Measurements from ENCODE around the gene GNL2. TPM values are rescaled to one million over a fixed set of nuclear protein-coding genes. Genes with fewer than 3 reads are reported as not detected.
A peak's percentile ranks its signal among the peaks of the same experiment; 100 is the strongest.
"Not testable (repeated sequence)": the region's sequence is repeated elsewhere in the genome, so short reads cannot be mapped to it uniquely, and the experiment has no call there.

GNL2 gene
- total RNA-seq, 1 donor from 2014 or later = 76.9 TPM

DNA sequence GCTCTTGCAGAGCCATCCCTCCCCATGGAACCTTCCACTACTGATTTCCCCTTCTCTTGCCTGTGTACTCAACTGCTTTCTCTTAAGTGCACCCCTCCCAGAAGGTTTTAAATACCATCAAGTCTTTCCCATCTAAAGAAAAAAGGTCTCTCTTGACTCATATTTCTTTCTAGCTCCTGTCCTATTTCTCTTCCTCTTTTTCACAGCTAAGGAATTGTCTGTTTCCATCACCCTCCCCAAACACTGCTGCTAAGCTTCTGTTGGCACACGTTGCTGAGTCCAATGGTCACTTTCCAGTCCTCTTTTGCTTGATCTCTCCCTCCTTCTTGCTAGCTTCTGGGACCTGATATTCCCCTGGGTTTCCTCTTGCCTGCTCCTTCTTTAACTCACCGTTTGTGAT lies 13.3 kb upstream of the GNL2 start:
- DNase-seq (ENCODE audit: low read depth) = no peak

DNA sequence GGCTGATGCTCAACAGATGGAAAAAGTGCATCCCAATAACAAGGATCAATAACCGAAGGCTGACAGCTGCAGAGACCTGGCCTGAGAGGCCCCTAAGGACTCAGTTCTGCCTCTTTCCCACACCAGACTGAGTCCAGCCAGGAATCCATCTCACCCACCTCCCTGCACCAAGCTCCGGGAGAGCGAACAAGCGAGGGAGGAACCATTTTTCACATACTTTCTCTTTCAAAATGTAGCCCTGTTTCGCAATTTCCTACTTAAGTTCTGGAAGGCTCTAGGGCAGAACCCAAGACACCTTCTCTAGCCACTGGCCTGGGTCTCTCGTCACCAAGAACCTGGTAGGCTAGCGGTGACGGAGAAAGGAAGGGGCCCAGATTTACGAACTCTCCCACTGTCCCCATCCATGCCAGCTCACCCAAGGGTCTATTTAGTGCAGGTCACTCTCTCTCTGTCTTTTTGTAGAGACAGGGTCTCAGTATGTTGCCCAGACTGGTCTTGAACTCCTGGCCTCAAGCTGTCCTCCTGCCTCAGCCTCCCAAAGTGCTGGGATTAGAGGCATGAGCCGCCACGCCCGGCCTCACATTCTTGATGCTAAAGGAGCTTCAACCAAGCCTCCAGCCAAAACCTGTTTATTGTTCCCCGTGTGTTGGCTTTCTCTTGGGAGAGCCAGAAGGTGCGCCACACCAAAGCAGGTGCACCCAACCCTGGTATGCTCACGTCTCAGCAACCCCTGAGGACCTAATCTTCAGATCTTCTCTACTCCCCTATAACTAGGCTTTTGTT lies 10.9 kb upstream of the GNL2 start:
- DNase-seq (ENCODE audit: low read depth) = no peak

DNA sequence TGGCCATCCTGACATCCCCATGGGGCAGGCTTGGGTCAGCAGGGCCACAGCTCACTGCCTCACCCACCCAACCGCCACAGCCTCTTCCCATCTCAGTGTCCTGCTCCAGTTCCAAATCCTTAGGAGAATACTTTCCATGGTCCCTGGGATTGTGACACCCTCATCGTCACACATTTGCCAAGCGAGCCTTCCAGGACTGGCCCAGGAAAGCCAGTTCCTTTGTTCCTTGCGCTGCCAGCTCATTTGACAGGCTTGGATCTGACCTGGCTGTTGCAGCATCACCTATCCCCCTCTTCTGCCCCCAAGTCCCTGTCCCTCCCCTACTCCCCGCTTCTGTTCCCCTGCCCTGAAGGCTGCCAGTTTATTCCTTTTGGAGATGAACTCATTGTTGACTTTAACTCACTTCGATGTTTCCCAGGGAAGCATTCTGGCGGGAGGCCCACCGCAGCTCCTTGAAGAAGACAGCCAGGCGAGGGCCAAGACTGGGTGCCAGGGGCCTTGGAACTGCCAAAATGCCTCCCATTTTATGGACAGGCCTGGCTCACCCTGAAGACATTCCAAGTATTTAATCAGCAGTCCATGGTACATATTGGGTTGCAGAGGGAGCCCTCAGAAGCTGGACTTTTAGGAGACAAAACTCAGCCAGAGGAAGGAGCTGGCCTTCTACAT lies 10.2 kb upstream of the GNL2 start:
- DNase-seq (ENCODE audit: low read depth) = no peak

DNA sequence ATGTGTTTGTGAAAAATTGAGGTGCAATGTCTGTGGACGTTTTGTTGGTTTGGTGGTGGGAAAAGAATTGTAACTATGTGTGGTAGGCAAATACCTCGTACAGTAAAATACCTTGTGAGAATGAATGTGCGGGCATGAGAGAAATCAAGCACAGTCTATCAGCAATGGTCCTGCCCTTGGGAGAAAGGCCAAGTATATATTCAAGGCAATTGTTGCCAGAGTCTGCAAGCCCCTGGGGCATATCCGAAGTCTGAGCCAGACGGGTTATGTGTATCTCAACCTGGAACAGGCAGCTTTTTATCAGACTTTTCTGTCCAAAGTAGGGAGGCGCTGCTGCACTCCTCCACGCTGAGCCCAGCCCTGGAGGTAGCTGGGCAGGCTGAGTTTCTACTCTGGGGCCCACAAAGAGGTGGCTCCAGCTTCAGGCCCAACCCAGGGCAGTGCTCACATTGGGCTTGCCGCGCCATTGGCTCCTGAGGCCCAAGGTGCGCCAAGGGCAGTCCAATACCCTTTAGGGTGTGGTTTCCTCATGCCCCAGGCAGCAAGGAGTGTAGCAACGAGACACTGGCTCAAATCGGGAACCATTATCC lies 9.4 kb upstream of the GNL2 start:
- DNase-seq (ENCODE audit: low read depth) = no peak

DNA sequence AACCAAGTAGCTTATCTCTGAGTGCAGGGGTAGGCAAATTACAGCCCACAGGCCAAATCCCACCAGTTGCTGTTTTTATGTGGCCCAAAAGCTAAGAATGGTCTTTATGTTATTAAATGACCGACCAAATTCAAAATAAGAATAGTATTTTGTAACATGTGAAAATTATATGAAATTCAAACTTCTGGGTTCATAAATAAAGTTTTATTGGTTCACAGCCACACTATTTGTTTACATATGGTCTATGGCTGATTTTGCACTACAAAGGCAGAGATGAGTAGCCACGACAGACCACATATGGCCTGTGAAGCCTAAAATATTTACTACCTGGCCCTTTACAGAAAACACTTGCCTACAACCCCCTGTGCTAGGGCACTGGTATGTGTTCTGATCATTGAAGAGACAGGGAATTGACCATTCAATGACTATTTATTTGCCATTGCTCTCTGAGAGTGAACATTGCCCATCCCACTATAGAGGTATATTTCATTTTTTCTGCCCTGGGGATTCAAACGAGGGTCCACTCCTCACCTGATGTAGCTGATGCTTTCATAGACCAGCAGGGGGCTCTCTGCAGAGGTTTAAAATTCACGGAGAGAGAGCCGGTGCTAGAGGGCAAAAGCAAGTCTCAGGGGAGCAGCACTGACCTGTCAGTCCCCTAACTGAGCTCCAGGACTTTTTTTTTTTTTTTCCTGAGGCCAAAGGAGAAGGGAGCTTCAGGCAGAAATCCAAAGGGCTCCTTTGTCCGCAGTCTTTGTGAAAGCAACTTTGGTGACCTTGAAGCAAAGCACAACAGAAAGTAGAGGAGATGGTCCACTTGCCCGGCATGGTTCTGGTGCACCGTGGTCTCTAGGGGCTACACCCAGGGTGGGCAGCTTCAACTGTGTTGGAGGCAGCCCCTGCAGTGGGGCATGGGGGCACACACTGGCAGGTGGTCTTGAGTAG lies 7.3 kb upstream of the GNL2 start:
- peak; percentile 54 for DNase-seq (ENCODE audit: low read depth)

DNA sequence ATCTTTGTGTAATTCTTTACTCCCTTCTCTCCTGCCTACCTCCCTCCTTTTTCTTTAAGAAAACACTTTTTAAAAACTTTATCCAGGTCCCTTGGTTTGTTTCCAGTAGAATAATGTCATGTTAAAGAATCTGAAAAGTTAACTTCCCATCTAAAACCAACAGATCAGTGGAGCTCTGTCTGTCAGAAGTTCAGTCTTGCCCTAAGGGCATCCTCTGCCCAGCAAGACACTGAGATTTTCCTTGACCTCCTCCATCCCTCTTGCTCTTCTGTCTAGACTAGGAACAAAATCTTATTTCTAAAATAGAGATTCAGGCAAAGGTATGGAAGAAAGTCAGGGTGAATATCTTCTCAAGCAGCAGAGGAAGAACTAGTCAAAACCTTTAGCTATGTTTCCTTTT lies 5.7 kb upstream of the GNL2 start:
- no peak for DNase-seq (ENCODE audit: low read depth)

DNA sequence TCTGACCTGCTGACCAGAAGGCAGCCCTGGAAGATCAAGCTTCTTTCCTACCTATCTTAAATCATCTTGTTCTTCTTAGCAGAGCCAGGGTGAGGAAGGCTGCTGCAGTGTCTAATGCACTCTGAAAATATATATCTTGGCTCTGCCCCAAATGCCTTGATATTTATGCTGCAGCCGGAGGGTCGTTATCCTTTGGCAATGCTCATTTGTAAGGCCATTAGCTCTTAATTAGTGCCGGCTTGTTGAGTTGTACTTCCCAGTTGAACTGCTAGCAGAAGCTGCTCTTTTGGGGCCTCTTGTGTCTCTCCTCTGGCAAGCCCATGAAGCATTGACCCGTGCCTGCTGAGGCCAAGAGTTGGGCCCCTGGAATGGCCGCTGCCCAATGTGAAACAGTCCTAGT lies 4.2 kb upstream of the GNL2 start:
- no peak for DNase-seq (ENCODE audit: low read depth)

DNA sequence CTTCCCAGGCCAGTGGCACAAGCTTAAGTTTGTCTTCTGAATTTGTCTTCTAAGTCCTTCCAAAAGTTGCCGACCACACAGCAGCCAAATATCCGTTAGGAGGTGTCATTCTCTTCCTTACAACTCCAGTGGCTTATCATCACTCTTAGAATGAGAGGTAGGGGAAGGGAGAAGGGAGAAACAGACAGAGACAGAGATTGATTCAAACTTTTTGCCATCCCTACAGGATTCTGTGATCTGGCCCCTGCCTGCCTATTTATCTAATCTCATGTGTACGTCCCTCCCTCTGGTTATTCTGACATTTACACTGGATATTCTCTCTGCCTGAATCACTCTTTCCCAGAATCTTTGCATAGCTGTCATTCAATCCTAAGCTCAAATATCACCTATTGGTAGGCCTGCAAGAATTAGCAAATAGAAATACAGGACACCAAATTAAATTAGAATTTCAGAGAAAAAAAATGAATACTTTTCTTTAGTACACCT lies 488 bp upstream of the GNL2 start:
- no peak for DNase-seq (ENCODE audit: low read depth)

DNA sequence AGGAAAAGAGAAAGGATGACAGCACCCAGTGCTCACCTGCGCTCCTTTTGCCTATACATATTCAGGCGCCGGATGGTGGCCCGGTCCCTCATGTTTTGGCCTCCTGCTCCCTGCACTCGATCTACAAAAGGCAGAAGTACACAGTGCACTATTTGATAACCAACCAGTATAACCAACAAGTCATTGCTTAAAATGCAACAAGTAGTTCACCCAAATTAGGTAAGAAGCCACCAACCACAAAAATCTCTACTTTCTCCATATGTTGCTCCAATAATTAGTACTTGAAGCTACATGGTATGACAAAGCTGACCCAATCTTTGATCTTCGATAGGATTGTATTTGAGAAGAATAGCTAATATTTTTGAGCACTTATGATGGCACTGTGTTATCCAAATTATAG lies 2.0 kb downstream of the GNL2 start:
- no peak for DNase-seq (ENCODE audit: low read depth)

DNA sequence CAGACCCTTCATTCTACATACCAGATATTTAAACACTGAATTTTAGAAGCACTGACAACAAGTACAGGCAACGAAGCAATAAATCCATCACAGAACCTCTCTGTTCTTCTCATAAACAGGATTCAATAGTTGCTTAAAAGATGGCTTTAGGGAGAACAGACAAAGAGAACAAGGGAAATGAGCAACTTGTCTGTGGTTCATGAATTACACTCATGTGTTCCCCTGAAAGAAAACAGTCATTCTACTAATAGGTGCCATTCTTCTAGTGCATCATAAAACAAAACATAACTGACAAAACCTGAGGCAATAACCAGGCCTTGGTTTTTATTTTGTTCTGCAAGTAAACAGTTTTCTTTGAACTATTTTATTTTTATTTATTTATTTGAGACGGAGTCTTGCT lies 6.8 kb downstream of the GNL2 start:
- DNase-seq (ENCODE audit: low read depth) = no peak

DNA sequence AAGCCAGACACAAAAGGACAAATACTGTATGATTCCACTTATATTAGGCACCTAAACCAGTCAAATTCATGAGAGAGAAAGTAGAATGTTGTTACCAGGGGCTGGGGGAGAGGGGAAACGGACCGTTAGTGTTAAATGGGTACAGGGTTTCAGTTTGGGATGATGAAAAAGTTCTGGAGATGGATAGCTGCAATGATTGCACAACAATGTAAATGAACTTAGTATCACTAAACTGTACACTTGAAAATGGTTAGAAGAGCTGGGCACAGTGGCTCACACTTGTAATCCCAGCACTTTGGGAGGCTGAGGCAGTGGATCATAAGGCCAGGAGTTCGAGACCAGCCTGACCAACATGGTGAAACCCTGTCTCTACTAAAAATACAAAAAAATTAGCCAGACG lies 11.2 kb downstream of the GNL2 start:
- not testable (repeated sequence) for DNase-seq (ENCODE audit: low read depth)

DNA sequence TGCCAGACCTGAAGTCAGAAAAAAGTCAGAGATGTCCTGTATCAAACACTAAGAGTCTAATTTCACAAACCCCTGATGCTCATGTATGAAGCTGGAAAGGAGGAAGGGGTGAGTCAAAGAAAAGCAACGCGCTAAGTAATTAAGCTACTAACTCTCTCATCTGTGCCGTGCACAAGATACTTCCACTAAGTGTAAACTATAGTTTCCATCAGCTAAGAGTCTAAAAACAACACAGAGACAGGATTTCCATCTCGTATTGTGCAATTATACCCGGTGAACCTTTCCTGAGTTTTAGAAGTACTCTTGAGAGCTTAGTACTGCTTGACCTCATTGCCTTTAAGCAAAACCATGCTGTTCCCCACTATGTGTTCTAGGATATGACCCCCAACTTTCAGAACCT lies 20.0 kb downstream of the GNL2 start:
- DNase-seq (ENCODE audit: low read depth) = no peak

DNA sequence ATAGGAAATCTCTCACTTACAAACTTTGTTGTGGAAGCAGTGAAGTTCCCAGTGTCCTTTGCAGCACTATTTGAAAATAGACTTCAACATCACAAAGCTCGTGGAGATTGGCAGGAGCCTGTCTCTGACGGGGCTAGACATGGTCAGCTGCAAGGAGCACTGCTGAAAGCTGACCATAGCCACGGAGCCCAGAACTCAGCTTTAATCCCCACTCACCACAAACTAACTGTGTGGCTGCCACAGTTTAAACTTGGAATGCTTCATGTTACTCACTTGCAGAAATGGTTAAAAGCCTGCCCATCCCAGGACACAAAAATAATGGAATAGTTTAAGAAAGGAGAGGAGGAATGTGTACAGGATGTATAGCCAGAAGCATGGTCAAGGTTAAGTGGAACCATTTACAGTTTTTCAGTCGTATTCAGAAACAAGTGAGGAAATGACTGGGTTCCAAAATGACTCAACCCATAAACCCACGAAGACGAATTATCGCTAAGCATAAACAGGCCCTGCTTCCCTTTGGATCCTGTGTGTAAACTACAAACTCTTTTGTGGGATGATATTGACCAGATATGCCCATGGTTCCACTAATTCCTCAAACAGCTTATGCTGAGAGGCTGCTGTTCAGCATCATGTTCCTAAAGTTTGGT lies 20.8 kb downstream of the GNL2 start:
- peak; percentile 86 for DNase-seq (ENCODE audit: low read depth)

DNA sequence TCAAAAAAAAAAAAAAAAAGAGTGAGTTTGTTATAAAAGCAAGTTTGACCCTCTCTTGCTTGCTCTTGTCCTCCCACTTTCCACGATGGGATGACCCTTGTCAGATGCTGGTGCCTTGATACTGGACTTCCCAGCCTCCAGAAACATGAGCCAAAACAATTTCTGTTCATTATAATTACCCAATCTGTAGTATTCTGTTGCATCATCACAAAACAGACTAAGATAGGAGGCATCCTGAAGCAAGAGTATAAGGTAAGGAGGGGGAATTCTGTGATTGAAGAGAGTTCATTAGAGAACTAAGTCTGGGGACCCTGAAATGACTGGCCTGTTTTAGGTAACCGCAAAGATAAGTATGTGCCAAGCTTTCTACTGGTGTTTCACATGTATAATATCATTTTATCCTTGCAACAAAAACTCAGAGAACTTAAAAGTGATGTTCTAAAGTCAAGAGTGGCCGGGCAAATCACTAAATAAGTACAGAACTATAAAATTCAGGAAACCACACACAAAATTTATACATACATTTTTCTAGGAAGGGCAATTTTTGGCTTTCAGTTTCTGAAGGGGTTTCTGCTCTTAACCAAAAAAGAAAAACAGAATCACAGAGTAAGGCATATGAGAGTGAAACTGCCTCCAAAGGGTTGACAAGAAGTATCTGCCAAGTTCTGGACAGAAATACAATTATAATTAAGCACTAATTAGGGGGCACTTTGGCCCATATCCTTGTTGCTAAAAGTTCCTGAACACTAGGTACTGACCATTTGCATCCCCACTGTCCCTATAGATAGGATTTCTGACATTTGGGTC lies 25.0 kb downstream of the GNL2 start:
- no peak for DNase-seq (ENCODE audit: low read depth)

DNA sequence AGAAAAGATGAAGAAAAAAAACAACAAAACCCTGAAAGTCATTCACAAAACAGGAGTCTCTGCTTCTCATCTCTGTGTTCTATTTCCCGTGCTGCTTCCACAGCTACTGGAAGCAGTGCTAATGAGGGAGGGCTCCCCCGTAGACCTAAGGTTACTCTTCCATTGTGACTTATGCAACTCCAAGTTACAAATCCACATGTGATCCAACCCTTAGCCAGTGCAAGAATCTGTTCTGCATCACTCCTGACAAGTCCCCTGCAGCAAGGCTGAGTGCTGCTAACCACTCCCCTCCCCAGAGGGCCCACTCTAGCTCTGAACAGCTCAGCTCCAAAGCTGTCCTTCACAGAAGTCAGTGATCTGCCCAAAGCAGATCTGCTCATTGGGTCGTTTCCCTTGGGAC lies 28.7 kb downstream of the GNL2 start:
- no peak for DNase-seq (ENCODE audit: low read depth)

DNA sequence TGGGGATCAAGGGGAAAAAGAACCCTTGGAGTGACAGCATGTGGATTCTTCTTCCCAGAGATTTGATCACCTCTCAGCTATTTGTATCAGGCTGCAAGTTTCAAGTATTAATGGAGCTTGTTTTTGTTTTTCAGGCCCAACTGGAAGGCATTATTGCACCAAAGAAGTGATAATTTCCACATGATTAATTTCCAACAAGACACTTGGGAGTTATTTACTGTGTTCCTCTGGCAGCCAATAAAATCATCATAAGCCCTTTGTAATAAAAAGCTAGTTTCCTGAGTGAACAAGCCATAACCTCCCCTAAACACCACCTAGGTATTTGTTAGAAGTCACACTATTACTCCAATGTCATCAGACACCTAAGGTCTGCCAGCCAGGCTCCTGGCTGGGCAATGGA lies 30.8 kb downstream of the GNL2 start:
- no peak for DNase-seq (ENCODE audit: low read depth)

DNA sequence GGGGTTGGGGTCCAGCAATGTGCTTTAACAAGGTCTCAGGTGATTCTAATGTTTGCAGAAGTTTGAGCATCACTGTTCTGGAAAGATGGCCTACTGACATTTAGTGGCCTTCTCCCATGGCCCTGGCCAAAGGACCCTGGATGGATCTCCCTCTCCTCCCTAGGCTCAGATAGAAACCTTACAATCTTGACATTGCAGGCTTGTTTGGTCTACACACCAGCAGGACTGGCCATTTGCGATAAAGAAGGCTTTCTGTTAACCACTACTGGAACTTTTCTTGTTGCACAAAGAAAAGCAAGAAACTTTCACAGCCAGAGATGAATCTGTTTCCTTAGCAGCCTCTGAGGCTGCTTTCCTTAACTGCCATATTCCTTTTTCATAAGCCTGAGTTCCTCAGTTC lies 32.8 kb downstream of the GNL2 start:
- no peak for DNase-seq (ENCODE audit: low read depth)

DNA sequence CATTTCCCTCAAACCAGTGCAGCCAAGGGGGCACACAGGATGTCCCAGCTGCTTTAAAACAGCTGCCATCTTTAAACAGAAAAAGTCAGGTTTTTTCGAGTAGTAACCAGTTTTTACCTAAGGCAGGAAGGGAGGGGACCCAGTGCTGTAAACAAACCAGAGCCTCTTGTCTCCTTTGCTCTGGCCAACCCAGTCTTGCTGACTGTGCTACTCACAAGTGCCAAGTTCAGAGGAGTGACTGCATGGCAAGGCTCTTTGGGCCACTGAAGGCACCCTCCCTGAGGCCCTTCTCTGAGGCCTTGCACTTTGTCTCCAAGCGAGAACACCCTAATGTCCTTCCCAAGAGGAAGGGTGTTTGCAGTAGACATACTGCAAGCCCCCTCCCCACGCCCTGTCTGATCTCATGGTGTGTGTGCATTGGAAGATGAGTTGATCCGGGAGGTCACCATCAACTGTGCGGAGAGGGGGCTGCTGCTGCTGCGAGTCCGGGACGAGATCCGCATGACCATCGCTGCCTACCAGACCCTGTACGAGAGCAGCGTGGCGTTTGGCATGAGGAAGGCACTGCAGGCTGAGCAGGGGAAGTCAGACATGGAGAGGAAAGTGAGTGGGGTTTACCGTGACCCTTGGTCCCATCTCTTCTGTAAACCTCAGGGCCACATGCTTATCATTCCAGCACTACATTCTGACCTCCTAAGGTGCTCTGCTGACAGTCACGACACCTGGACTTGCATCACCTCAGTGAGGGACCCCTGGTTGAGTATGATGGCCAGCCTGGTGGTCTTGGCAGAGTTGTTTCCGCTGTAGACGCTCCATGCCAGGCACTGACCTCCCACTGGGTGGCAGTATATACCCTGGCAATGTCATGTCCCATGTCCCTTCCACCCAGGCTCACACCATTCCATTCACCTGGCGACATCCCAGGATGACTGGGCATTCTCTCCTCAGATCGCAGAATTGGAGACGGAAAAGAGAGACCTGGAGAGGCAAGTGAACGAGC lies 34.3 kb downstream of the GNL2 start:
- DNase-seq (ENCODE audit: low read depth) = no peak

All from myocyte (in vitro differentiated cells).